SU-DHL-6 (cell line): ENCODE data around the gene DCAF4L1.

Experiments used
- H2AFZ ChIP-seq: fragments of 200-600 bp; sonication (generic); 2 replicates; pipeline ENCODE4 v1.6.1; 2014; ENCODE audit warnings: low read depth, mild to moderate bottlenecking, moderate library complexity, mixed read lengths, antibody characterized with exemption, low read length; ENCODE audit not compliant: severe bottlenecking
- H3F3A ChIP-seq: fragments of 200-600 bp; shearing (Covaris generic); 2 replicates; pipeline ENCODE4 v1.6.0; 2016; ENCODE audit warnings: antibody characterized with exemption, mild to moderate bottlenecking; ENCODE audit not compliant: insufficient read depth
- H3K27ac ChIP-seq: fragments of 200-600 bp; sonication (generic); 2 replicates; pipeline ENCODE4 v1.5.1; 2016; ENCODE audit warnings: low read depth, mild to moderate bottlenecking, low read length, moderate library complexity, mixed read lengths
- H3K27me3 ChIP-seq: fragments of 200-600 bp; sonication (generic), shearing (Covaris generic); 2 replicates; pipeline ENCODE4 v1.6.0; 2014; ENCODE audit warnings: mild to moderate bottlenecking, low read length
- H3K36me3 ChIP-seq: fragments of 200-600 bp; sonication (generic); 2 replicates; pipeline ENCODE4 v1.6.1; 2014; ENCODE audit warnings: mild to moderate bottlenecking, low read length, mixed read lengths
- H3K4me2 ChIP-seq: fragments of 300-600, 200-600 bp; shearing (Covaris generic), sonication (generic); 2 replicates; pipeline ENCODE4 v1.6.0; 2014; ENCODE audit warnings: low read length, low read depth, mild to moderate bottlenecking; ENCODE audit not compliant: poor library complexity, severe bottlenecking
- H3K4me3 ChIP-seq: fragments of 200-600 bp; sonication (generic); 2 replicates; pipeline ENCODE4 v1.5.1; 2014; ENCODE audit warnings: antibody characterized with exemption, low read length, mild to moderate bottlenecking, mixed read lengths; ENCODE audit not compliant: insufficient read depth, poor library complexity, severe bottlenecking
- H3K79me2 ChIP-seq: fragments of 200-600 bp; sonication (generic); 2 replicates; pipeline ENCODE4 v1.6.1; 2014; ENCODE audit warnings: mild to moderate bottlenecking, low read length, moderate library complexity; ENCODE audit not compliant: insufficient read depth
- H3K9ac ChIP-seq: fragments of 200-600 bp; sonication (generic); 2 replicates; pipeline ENCODE4 v1.7.0; 2014; ENCODE audit warnings: mild to moderate bottlenecking, low read length
- H3K9me2 ChIP-seq: fragments of 200-600 bp; sonication (generic); replicated peaks from 2 replicates; pipeline ENCODE4 v1.6.1; 2014; ENCODE audit warnings: low read length; ENCODE audit not compliant: insufficient read depth
- H3K9me3 ChIP-seq: fragments of 200-600 bp; sonication (generic); 2 replicates; pipeline ENCODE4 v1.6.1; 2014; ENCODE audit warnings: low read length, mixed read lengths; ENCODE audit not compliant: insufficient read depth
- H4K20me1 ChIP-seq: fragments of 200-600 bp; sonication (generic); 2 replicates; pipeline ENCODE4 v1.6.1; 2014; ENCODE audit warnings: low read depth, mild to moderate bottlenecking, antibody characterized with exemption, low read length, moderate library complexity, mixed read lengths
- EZH2phosphoT487 ChIP-seq: fragments of 200-600 bp; sonication (generic), shearing (Covaris generic); conservative IDR thresholded peaks from 2 replicates; pipeline ENCODE4 v1.6.1; 2018; ENCODE audit warnings: mild to moderate bottlenecking, antibody characterized with exemption, low read length, moderate library complexity, mixed read lengths
- TF ChIP-seq, protein P1 (sequence below): fragments of 200-600 bp; sonication (generic); IDR thresholded peaks from one replicate; pipeline ENCODE4 v1.5.1; 2017; ENCODE audit warnings: antibody characterized with exemption, mild to moderate bottlenecking, low read length, moderate library complexity; ENCODE audit not compliant: insufficient read depth, poor library complexity, severe bottlenecking

The DCAF4L1 gene

GRCh38 chr4:41963105-41963504, 18.5 kb upstream of the DCAF4L1 start:
- H3K36me3 ChIP-seq = no peaks in the 10 kb centered on the region
- no peak overlapping the region for H3K9ac ChIP-seq
- no peaks in the 10 kb centered on the region for H3K9me3 ChIP-seq
- no peaks in the 10 kb centered on the region for H4K20me1 ChIP-seq
- H2AFZ ChIP-seq = no peak overlapping the region
- no peaks in the 10 kb centered on the region for H3K79me2 ChIP-seq
- H3K4me3 ChIP-seq = no peak overlapping the region
- TF ChIP-seq EZH2phosphoT487 = no peak
- TF ChIP-seq, protein P1, sequence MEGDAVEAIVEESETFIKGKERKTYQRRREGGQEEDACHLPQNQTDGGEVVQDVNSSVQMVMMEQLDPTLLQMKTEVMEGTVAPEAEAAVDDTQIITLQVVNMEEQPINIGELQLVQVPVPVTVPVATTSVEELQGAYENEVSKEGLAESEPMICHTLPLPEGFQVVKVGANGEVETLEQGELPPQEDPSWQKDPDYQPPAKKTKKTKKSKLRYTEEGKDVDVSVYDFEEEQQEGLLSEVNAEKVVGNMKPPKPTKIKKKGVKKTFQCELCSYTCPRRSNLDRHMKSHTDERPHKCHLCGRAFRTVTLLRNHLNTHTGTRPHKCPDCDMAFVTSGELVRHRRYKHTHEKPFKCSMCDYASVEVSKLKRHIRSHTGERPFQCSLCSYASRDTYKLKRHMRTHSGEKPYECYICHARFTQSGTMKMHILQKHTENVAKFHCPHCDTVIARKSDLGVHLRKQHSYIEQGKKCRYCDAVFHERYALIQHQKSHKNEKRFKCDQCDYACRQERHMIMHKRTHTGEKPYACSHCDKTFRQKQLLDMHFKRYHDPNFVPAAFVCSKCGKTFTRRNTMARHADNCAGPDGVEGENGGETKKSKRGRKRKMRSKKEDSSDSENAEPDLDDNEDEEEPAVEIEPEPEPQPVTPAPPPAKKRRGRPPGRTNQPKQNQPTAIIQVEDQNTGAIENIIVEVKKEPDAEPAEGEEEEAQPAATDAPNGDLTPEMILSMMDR = peak; percentile 56
- no peaks in the 10 kb centered on the region for H3K9me2 ChIP-seq
- no peak overlapping the region for H3K4me2 ChIP-seq
- peaks cover 29% of the 10 kb centered on the region for H3F3A ChIP-seq
- no peaks in the 10 kb centered on the region for H3K27me3 ChIP-seq
- H3K27ac ChIP-seq = no peak overlapping the region

GRCh38 chr4:41964401-41964800, 17.2 kb upstream of the DCAF4L1 start:
- Histone ChIP-seq H2AFZ (no peak overlapping the region), H3K9ac (no peak overlapping the region), H4K20me1 (no peaks in the 10 kb centered on the region), H3K4me3 (no peak overlapping the region), H3F3A (peaks cover 29% of the 10 kb centered on the region), H3K27me3 (no peaks in the 10 kb centered on the region), H3K9me3 (no peaks in the 10 kb centered on the region), H3K9me2 (no peaks in the 10 kb centered on the region), H3K36me3 (no peaks in the 10 kb centered on the region), H3K79me2 (no peaks in the 10 kb centered on the region), H3K4me2 (no peak overlapping the region), H3K27ac (no peak overlapping the region)
- no peak for TF ChIP-seq EZH2phosphoT487
- TF ChIP-seq, protein P1 = no peak

DNA sequence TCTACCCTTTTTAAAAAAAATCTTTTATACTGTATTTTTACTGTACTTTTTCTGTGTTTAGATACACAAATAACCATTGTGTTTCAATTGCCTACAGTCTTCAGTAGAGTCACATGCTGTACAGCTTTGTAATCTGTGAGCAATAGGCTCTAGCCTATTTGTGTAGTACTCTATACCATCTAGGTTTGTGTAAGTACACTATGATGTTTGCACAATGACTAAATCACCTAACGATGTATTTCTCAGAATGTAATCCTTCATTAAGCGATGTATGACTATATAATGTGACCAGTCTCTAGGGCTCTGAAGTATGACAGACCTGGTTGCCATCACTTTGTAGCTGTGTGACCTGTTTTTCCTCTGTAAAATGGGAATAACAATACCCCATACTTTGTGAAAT, 14.2 kb upstream of the DCAF4L1 start:
- no peaks in the 10 kb centered on the region for H4K20me1 ChIP-seq
- H3K27me3 ChIP-seq = no peaks in the 10 kb centered on the region
- H3K9me3 ChIP-seq = no peaks in the 10 kb centered on the region
- H2AFZ ChIP-seq = no peak overlapping the region
- no peaks in the 10 kb centered on the region for H3K9me2 ChIP-seq
- H3K36me3 ChIP-seq = no peaks in the 10 kb centered on the region
- peaks cover 7% of the 10 kb centered on the region; the same call in 1 of the 2 replicates for H3F3A ChIP-seq
- no peak overlapping the region for H3K4me3 ChIP-seq
- H3K79me2 ChIP-seq = no peaks in the 10 kb centered on the region
- H3K4me2 ChIP-seq = no peak overlapping the region
- TF ChIP-seq, protein P1 = no peak
- no peak for TF ChIP-seq EZH2phosphoT487
- H3K27ac ChIP-seq = no peak overlapping the region
- no peak overlapping the region for H3K9ac ChIP-seq
